ENCODE data around the gene POU6F1. TPM values are rescaled to one million over a fixed set of nuclear protein-coding genes. Genes with fewer than 3 reads are reported as not detected.

POU6F1 gene
- total and polyA plus RNA-seq, 2 donors from 2014 or later = 5.2 to 20.0 TPM

- no peaks in the 10 kb centered on the region for H3K36me3 ChIP-seq (ENCODE audit: control insufficient read depth in 2 of 3, insufficient read depth in 3 of 3, low read length in 3 of 3)
- intact Hi-C loops (cut with DNase I) = no loop called here
- no peaks in the 10 kb centered on the region for H3K4me1 ChIP-seq (ENCODE audit: control insufficient read depth in 2 of 3, insufficient read depth in 2 of 3, low read depth in 1 of 3, low read length in 3 of 3)
- no peak for DNase-seq
- no peak for FAIRE-seq
- H3K9ac ChIP-seq (ENCODE audit: low read length in 3 of 3) = no peak overlapping the region
- H3K27me3 ChIP-seq (ENCODE audit: control insufficient read depth, insufficient read depth, low read length) = no peaks in the 10 kb centered on the region
- H3K4me3 ChIP-seq (ENCODE audit: low read length in 3 of 3) = no peak overlapping the region
- H3K9me3 ChIP-seq (ENCODE audit: control insufficient read depth in 2 of 3, insufficient read depth in 1 of 3, low read length in 3 of 3) = no peaks in the 10 kb centered on the region
- no peak overlapping the region for H3K27ac ChIP-seq (ENCODE audit: low read depth in 2 of 2, low read length in 2 of 2)
- TF ChIP-seq CTCF (IDR thresholded peaks at IDR 0.05; ENCODE audit: borderline replicate concordance, extremely low read depth, insufficient read depth) = no peak
Observed at GRCh38 chr12:51160814-51161459, 56.9 kb downstream of the POU6F1 start.

- FAIRE-seq (no peak), DNase-seq (no peak)
- Histone ChIP-seq H3K27me3 (ENCODE audit: control insufficient read depth, insufficient read depth, low read length) (no peaks in the 10 kb centered on the region), H3K9ac (ENCODE audit: low read length in 3 of 3) (no peak overlapping the region), H3K9me3 (ENCODE audit: control insufficient read depth in 2 of 3, insufficient read depth in 1 of 3, low read length in 3 of 3) (no peaks in the 10 kb centered on the region), H3K27ac (ENCODE audit: low read depth in 2 of 2, low read length in 2 of 2) (no peak overlapping the region), H3K36me3 (ENCODE audit: control insufficient read depth in 2 of 3, insufficient read depth in 3 of 3, low read length in 3 of 3) (no peaks in the 10 kb centered on the region), H3K4me3 (ENCODE audit: low read length in 3 of 3) (no peak overlapping the region), H3K4me1 (ENCODE audit: control insufficient read depth in 2 of 3, insufficient read depth in 2 of 3, low read depth in 1 of 3, low read length in 3 of 3) (no peaks in the 10 kb centered on the region)
- TF ChIP-seq CTCF (IDR thresholded peaks at IDR 0.05; ENCODE audit: borderline replicate concordance, extremely low read depth, insufficient read depth) = no peak
- intact Hi-C loops (cut with DNase I) = no loop called here
Observed at GRCh38 chr12:51156245-51156765, 61.6 kb downstream of the POU6F1 start.

- no peak overlapping the region for H3K27ac ChIP-seq (ENCODE audit: low read depth in 2 of 2, low read length in 2 of 2)
- no peak for TF ChIP-seq CTCF (IDR thresholded peaks at IDR 0.05; ENCODE audit: borderline replicate concordance, extremely low read depth, insufficient read depth)
- intact Hi-C loops (cut with DNase I) = no loop called here
- H3K9ac ChIP-seq (ENCODE audit: low read length in 3 of 3) = no peak overlapping the region
- no peak overlapping the region for H3K4me3 ChIP-seq (ENCODE audit: low read length in 3 of 3)
- DNase-seq (no peak), FAIRE-seq (no peak)
- no peaks in the 10 kb centered on the region for H3K9me3 ChIP-seq (ENCODE audit: control insufficient read depth in 2 of 3, insufficient read depth in 1 of 3, low read length in 3 of 3)
- H3K4me1 ChIP-seq (ENCODE audit: control insufficient read depth in 2 of 3, insufficient read depth in 2 of 3, low read depth in 1 of 3, low read length in 3 of 3) = no peaks in the 10 kb centered on the region
- H3K27me3 ChIP-seq (ENCODE audit: control insufficient read depth, insufficient read depth, low read length) = no peaks in the 10 kb centered on the region
- H3K36me3 ChIP-seq (ENCODE audit: control insufficient read depth in 2 of 3, insufficient read depth in 3 of 3, low read length in 3 of 3) = no peaks in the 10 kb centered on the region
Observed at GRCh38 chr12:51152953-51153352, 64.9 kb downstream of the POU6F1 start.
